NCI-H1930 (cell line): ENCODE data around the gene EMILIN3.

Experiments used
- DNase-seq, 2 experiments: peaks; one replicate each; lab custom pipeline; 2025; lab: John Stamatoyannopoulos, UW

The EMILIN3 gene

DNA sequence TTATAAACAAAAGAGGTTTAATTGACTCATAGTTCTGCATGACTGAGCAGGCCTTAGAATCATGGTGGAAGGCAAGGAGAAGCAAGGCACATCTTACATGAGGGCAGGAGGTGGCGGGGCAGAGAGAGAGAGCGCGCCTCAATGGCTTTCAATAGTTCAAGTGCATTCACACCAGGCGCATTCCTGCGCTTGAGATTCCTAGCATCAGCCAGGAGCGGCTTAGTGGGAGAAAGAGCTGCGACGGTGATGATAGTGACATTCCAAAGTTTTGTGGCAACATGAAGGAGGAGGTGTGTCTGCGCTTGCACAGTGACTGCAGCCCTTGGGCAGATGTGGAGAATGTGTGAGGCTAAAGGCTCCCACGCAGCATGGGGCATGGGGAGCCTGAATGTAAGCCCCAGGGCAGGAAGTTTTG is 25.0 kb upstream of the EMILIN3 start:
- no peak for DNase-seq

DNA sequence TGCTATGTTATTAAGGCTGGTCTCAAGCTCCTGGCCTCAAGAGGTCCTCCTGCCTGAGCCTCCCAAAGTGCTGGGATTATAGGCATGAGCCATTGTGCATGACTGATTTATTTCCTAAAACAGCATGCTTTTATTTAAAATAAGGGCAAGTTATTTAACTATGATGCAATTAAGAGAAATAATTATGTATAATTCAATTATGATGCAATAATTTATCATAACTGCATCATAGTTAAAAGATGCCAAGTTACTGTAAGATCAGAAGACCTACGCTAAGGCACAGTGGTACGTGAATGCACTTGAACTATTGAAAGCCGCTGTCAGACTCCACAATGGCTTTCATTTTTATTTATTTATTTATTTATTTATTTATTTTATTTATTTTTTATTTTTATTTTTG is 24.3 kb upstream of the EMILIN3 start:
- DNase-seq, result no peak

DNA sequence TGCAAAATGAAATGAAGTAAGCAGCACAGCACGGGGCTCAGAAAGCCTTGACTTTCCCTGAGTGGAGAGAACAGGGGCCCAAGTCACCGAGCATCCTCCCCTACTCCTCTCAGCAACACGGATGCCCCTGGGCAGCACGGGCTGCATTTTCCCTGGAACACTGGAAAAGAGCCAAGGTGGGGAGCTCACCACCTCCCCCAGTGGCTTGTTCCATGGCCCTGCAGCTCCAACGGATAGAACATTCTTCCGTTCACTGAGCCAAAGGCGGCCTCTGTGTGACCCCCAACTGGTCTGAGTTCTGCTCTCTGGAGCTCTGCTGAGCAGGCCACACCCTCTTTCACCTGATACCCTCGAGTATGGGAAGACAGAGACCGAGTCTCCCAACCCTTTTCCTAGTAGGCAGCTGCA is 20.8 kb upstream of the EMILIN3 start:
- DNase-seq, result no peak

DNA sequence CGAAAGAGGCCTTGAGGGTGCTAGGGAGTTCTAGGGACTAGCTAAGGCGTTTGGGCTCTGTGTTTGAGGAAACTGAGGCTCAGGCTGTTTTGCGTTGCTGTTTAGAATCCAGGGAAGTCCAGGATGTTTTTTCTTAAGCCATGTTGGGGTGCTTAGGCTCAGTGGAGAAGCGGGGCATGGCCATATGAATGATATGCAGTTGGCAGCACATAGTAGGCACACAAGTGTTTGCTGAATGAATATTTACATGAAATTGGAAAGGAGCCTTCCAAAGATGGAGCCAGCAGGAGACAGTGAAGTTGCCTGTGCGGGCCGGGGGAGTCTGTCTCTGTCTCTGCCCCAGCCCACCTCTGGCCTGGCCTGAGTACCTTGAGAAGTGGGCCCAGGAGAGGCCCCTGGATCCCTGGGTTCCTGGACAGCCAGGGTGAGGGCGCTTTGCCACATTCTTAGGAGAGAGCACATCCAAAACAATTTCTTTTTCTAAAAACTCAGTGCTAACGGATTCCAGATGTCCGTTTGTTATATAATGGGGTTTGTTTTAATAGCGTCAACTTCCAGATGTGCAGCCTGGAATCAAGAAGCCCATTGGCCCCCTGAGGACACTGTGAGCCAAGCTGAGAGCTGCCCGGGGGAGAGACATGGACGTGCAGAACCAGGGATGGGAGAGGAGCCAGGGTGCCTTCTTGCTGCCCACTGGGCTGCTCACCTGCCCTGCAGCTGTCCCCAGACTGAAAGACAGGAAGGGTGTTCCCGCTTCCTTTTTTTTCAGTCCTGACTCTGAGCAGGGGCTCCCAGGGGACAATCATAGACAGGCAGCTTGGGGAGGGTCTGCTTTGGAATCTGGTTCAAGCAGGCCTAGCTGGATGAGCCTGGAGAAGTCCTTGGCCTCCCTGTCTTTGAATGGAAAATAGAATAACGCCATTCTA is 20.1 kb upstream of the EMILIN3 start:
- no peak for DNase-seq

DNA sequence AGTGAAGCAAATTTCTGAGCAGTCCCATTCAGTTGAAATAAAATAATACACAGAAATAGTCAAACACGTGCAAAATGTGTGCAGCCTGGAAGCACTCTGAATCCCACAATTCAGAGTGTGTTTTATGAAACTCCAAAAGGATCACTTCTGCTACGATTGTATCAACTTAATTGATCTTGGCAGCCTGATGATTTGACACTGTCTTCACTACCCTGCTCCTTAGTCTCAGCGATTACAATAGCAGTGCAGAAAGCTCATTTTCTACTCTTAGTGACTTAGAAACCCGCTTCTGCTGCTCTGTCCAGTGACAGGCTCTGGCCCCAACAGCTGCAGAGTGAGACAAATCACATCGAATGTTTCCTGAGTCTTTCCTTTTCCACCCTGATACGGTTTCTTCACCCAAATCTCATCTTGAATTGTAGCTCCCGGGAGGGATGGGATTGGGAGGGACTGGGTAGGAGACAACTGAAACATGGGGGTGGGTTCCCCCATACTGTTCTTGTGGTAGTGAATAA is 16.2 kb upstream of the EMILIN3 start:
- no peak for DNase-seq

DNA sequence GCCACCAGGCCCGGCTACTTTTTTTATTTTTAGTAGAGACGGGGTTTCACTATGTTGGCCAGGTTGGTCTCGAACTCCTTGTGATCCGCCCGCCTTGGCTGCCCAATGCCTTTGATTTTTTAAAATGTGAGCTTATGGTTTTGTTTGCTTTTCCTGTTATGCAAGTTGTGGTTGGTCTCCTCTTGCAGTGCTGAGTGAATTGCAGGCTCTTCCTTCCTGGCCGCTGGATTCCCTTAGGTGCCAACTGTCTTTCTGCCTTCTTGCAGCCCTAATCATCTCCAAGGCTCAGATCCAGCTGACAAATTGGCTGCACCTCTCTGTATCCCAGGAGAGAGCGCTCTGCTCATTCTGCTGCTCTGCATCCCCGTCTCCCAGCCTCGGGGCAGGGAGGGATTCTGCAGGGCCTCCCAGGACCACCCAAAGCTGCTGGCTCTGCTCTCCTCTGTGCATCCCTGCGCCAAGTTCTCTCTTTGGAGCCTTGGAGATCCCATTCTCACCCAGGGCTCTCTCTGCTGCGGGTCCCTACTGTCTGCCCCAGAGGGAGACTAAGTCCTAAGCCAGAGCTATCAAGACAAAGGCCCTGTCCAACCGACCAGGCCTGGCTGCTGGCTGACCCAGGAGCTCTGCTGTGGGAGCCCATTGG is 14.1 kb upstream of the EMILIN3 start:
- DNase-seq, result no peak

DNA sequence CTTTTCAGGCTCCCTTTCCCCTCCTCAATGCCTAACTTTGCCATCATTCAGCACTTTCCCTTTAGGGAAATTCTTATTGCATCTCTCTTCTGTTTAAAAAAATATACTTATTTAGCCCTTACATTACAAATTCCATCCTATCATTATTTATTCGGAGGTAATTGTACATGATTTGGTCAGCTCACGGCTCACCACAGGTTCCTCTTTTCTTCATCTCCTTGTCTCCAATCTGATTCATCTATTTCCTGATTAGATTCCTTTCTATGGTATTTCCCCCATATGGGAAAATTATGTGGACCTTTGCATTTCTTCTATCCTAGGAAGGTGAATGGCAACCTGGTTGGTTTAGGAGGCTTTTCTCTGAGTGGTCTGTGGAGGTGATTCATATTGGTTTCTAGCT is 12.9 kb upstream of the EMILIN3 start:
- no peak for DNase-seq

DNA sequence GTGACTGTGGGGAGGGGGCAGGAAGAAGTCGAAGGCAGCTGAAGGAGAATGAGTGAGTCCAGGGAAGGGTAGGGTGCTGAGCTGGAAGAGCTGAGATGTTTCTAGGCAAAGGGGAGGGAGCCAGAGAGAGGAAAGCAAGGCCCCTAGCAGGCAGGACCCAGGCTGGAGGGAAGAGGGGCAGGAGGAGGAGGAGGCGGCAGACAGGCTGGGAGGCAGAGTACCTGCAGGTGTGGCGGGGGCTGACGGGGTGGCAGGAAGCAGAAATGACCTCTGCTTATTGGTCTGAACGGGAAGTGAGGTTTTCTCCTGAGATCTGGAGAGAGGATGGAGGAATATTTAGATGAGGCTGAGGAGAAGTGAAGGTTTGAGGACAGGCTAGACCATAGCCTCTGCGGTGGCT is 10.7 kb upstream of the EMILIN3 start:
- DNase-seq, result no peak

DNA sequence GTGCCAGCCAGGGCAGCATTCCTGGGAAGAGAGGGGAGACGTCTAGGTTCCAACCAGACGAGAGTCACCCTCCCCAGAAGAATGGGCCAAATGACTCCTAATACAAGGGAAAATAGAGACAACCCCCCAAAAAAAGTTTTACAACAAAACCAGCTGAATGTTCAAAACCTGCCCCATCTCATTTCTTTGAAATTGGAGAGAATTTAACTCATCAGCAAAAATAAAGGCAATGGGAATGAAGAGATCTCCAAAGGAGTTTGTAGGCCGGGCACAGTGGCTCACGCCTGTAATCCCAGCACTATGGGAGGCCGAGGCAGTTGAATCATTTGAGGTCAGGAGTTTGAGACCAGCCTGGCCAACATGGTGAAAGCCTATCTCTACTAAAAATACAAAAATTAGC is 9.7 kb upstream of the EMILIN3 start:
- DNase-seq, result no peak

DNA sequence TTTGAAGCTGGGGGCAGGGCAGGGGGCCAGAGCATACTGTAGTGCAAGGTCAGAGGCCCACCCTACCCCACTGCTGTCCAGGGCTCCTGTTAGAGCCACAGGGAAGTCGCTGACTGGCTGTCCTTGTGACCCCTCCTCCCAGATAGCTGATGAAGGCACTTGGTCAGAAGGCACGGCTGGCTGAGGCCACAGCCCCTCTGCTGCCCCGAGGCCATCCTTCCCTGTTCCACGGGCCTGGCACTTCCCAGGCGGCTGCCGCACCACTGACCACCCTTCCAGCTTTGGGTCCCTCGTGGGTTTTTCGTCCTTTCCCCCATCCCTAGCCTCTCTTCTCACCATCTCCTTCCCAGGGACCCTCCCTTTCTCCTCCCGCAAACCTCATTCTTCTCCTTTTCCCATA is 9.2 kb upstream of the EMILIN3 start:
- DNase-seq, result no peak

DNA sequence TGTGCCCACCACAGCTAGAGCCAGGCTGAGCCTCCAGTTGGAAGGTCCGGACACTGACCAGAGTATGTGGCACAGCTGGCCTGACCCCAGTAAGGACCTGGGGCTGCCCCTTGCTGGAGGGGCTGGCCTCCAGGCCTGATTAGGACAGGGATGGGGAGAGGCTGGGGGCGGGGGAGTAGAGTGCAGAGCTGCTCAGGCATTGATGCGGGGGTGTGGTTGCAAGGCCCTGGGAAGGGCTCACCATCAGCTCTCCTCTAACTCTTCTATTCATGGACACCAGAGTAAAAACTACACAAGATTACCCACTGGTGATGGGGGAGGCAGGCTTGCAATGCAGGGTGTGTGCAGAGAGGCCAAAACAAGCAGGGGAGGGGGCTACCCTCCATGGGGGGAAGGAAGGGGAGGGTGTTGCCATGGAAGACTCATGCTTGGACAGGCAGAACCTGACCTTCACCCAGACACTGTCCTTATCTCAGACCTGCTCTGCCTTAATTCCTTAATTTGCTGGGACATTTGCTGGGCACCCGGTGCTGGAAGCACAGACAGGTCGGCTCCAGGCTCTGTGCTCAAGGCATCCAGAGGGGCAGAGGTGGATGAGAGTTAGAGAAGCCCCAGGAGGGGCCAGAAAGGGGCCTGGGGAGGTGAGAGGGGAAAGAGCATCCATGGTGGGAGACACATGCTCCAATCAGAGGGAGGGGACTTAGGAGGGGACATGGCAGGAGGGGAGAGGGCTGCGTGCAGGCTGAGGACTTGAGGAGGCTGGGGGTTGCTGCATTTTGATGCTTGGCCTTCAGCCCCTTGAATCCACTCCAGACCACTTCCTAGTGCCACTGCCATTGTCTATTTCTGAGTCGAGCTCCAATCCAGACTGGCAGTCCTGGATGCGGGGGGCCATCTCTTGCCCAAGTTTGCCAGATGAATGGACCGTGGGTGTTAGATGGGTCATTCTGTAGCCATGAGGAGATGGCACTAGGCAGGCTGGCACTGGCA is 7.6 kb upstream of the EMILIN3 start:
- no peak for DNase-seq

DNA sequence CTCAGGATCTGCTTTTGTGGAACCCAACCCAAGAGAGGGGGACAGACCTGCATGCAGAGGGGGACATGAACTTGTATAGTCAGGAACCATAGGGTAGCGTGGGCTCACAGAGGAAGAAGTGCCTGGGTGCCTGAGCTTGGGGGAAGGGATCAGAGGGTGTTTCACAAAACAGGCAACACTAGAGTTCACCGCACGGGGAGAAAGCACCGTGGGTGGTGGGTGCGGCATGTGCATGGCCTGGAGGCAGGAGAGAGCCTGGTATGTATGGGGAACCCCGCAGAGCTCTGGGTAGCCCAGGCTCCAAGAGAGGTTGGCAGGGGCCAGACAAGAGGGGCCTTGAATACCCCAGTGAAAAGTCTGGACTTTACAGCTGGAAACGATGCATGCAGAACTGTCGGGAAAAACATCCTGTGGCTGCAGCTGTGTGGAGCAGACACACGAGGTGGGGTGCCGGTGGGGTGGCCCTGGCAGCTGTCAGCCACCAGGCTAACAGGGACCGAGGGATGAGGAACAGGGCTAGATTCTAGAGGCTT is 6.7 kb upstream of the EMILIN3 start:
- no peak for DNase-seq

DNA sequence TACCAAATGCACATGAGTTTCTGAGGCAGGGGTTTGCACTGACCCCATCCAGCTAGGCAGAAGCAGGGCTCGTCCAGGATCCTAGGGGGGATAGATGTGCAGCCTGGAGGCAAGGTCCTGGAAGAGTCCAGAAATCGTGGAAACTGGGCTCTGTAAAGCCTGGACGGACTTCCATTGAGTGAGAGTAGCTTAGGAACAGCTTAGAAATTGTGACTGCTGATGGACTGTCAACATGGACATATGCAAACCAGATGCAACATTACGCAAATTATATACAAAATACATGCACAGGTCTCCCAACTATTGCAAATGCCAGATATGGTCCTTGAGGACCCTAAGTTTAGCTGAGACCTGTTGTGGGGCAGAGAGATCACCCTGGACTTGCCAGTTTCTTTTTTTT is 4.8 kb upstream of the EMILIN3 start:
- DNase-seq, result no peak

DNA sequence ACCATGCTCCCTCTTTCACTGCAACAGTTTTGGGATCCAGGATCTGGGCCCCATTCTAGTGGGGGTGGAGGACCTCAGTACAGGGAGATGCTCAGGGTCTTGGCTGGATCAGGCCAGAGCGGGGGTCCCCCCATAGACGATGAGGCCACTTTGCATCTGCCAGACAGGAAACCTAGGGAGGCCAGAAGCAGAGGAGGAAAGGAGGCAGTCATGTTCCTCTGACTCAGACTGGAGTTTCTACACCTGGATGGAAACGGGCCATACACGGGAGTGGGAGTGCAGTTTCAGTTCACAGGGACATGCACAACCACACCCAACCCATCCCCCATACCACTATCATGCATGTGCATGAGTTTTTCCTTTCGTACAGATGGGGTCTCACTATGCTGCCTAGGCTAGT is 3.6 kb upstream of the EMILIN3 start:
- DNase-seq, result no peak

DNA sequence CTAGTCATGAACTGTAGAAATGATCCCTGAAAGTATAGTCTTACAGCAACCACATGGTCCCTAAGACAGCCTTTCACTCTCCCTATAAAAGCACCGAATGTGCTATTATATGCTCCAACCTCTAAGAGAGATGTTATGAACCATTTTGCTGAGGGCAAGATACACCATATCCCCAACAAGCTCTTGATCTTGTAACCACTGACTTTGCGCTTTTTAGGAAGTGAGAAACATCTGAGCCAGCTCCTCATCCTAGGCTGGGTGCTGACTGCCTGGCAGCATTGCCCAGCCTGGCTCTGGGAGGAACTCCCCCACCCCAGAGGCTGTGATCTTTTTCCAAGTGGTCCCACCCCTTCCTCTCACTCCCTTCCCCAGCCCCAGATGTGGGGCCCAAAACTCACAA is 3.1 kb upstream of the EMILIN3 start:
- no peak for DNase-seq

DNA sequence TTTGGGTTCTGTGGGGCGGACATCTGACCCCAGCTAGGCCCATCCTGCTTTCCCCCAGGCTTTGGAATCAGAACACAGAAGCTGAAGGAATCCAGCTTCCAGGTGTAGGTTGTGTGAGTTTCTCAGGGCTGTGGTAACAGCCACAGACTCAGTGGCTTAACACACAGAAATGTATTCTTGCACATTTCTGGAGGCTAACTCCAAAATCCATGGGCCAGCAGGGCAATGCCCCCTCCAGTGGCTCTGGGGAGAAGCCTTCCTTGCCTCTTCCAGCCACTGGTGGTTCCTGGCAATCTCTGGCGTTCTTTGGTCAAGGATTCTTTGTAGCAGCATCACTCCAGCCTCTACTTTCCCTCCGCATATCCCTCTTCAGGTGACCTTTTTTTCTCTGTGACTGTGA is 1.3 kb upstream of the EMILIN3 start:
- no peak for DNase-seq

DNA sequence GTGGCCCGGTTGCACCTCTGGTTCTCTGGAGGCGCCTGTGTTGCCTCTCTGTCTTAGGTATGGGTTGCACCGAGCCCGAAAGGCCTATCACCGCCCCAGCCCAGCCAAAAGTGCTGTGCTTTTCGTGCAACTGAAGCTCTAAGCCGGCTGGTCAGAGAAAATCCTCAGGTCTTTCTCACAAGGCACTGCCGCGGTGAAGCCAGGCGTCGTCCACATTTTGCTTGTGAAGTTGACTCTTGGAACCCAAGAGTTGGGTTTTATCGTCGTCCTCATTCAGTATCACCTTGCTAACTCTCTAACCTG is 726 bp upstream of the EMILIN3 start:
- no peak for DNase-seq

DNA sequence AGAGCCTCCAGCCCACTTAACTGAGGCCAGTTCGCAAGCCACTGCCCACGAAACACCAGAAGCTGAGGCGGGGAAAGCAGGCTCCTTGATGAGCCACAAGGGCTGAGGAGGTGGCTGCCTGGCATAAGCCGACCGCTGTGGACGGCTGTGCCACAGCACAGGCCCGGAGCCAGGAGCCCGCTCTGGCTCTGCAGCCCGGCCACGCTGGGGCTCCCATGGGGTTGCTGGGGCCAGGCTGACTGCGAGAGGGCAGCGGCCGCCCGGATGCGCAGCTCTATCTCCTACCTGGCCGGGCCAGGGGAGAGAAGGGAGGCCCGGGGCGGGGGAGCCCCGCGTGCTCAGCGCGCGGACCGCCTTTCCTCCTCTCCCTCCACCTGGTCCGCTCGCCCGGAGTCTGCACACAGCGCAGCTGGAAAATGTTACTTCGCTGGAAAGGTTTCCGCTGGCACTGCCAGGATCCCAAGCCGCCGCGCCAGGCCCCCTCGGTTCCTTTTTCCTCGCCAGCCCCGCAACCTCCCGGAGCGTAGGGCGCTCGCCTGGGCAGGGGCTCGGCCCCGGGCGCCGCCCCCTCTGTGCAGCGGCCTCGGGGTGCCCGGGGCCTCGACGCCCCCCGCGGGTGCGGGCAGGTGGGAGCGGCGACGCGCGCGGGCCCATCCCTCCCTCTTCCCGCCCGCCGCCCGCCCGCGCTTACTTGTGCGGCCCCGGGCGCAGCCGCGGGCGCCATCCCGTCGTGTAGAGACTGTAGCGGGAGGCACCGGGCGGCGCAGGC is 657 bp downstream of the EMILIN3 start:
- DNase-seq, result no peak

DNA sequence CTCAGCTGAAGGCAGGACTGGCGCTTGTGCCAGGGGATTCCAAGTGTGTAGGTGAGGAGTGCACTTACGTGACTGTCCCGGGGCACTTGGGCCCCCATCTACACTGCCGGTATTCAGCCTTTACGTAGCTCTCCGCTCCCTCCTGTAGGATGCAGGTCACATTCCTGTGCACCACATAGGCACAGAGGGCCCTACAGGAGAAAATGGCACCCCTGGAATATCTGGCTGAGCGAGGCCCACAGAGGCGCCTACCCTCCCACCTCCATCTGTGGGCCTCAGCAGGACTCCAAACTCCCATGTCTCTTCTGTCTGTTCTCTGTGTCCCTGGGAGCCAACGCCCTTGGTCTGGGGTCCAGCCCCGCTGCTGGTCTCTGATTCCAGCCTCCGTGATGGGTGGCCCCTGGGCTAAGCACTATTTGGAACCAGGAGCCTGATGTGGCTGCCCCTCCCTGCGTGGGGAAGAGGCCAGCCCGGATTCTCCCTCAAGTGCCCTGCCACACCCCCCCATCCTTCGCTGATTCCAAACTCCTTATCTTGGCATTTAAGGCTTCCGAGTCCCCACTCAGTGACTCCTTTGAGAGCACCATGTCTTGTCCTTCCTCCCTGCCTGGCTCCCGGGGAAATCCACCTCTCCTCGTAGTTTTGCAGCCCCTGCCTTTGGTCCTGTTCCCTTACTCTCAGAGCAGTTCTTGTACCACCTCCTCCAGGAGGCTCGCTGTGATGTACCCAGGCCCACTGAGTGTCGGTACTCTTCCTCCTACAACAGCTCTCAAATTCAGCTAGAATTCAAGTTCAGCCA is 1.5 kb downstream of the EMILIN3 start:
- no peak for DNase-seq

DNA sequence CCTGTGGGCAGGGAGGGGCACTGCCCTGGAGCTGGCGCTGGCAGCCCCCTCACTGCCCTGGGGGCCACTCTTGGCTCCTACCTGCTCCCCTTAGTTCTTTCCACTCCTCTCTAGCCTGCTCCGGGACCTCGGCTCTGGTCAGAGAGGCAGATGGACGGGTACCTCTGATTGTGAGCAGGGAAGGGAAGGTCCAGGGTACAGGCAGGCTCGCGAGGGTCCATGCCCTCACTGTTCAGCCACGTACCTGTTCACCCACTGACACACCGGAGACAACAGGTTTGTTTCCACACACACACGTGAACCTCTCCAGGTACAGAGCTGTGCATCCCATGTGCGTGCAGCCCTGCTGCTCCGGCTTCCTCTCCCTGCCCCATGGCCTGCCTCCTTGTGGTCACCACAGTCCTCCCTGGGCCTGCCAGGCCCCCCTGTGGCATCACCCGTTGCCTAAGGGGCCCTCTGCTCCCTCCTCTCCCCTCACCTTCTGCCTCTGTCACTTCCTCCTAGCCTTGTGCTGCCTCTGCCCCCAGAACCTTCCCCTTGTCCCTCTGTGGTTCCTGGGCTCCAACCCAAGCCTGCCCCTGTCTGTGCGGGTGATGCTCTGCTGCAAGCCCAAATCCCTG is 2.3 kb downstream of the EMILIN3 start:
- DNase-seq, result no peak
